Chondrocyte (in vitro differentiated cells): ENCODE results near the gene ZC3HAV1L. TPM values are rescaled to one million over a fixed set of nuclear protein-coding genes. Genes with fewer than 3 reads are reported as not detected.

Experiments used
- DNase-seq: peaks from one replicate; pipeline ENCODE4 v3.0.0; 2021; ENCODE audit warnings: mixed read lengths, low spot score
- H3K27ac Mint-ChIP-seq: one replicate; pipeline ENCODE4 v1.8.0; 2021; ENCODE audit warnings: mild to moderate bottlenecking, moderate library complexity, mixed read lengths; ENCODE audit not compliant: unreplicated experiment
- H3K27me3 Mint-ChIP-seq: 2 replicates; pipeline ENCODE4 v1.8.0; 2021; ENCODE audit warnings: low read depth, mixed read lengths
- H3K36me3 Mint-ChIP-seq: 2 replicates; pipeline ENCODE4 v1.8.0; 2021; ENCODE audit warnings: low read depth, mixed read lengths
- H3K4me1 Mint-ChIP-seq: 2 replicates; pipeline ENCODE4 v1.8.0; 2021; ENCODE audit warnings: low read depth, mild to moderate bottlenecking, mixed read lengths
- H3K4me3 Mint-ChIP-seq: one replicate; pipeline ENCODE4 v1.8.0; 2021; ENCODE audit warnings: mild to moderate bottlenecking, moderate library complexity, mixed read lengths; ENCODE audit not compliant: unreplicated experiment
- H3K9me3 Mint-ChIP-seq: 2 replicates; pipeline ENCODE4 v1.8.0; 2021; ENCODE audit warnings: low read depth, mixed read lengths
- total RNA-seq: library from RNA; stranded (reverse); gene quantifications from 3 replicates; pipeline ENCODE4 v1.2.1, GENCODE V29; 2021
- TF ChIP-seq, protein P1 (sequence below): fragments of 200-600 bp; sonication (generic); IDR thresholded peaks from 2 replicates; pipeline ENCODE4 v1.5.0; 2021; ENCODE audit warnings: antibody characterized with exemption, mild to moderate bottlenecking, moderate library complexity

ZC3HAV1L gene
- total RNA-seq, 1 donor from 2014 or later = 9.9 TPM

DNA sequence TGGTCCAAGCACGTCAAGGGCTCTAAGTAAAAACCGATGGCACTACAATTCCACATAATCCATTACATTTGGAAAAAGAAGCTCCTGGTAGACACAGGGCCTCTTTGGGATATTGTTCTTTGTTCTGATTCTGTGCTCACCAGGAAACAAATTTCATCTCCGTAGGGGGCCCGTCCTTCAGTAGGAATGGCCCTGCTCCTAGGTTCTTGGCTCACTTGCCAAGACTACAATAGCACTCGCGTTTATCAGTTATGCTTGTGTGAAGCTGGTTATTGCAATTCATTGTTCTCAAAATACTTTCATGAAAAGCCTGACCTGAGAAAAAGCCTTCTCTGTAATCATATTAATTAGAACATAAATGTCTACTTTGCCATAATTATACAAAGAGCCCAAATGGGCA is 10.3 kb upstream of the ZC3HAV1L start:
- no peak for DNase-seq
- H3K27me3 Mint-ChIP-seq = no peaks in the 10 kb centered on the region
- no peak overlapping the region for H3K27ac Mint-ChIP-seq
- TF ChIP-seq, protein P1, sequence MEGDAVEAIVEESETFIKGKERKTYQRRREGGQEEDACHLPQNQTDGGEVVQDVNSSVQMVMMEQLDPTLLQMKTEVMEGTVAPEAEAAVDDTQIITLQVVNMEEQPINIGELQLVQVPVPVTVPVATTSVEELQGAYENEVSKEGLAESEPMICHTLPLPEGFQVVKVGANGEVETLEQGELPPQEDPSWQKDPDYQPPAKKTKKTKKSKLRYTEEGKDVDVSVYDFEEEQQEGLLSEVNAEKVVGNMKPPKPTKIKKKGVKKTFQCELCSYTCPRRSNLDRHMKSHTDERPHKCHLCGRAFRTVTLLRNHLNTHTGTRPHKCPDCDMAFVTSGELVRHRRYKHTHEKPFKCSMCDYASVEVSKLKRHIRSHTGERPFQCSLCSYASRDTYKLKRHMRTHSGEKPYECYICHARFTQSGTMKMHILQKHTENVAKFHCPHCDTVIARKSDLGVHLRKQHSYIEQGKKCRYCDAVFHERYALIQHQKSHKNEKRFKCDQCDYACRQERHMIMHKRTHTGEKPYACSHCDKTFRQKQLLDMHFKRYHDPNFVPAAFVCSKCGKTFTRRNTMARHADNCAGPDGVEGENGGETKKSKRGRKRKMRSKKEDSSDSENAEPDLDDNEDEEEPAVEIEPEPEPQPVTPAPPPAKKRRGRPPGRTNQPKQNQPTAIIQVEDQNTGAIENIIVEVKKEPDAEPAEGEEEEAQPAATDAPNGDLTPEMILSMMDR = no peak
- H3K36me3 Mint-ChIP-seq = peaks cover 19% of the 10 kb centered on the region
- H3K9me3 Mint-ChIP-seq = no peaks in the 10 kb centered on the region
- H3K4me1 Mint-ChIP-seq = peaks cover 16% of the 10 kb centered on the region
- H3K4me3 Mint-ChIP-seq = no peak overlapping the region

DNA sequence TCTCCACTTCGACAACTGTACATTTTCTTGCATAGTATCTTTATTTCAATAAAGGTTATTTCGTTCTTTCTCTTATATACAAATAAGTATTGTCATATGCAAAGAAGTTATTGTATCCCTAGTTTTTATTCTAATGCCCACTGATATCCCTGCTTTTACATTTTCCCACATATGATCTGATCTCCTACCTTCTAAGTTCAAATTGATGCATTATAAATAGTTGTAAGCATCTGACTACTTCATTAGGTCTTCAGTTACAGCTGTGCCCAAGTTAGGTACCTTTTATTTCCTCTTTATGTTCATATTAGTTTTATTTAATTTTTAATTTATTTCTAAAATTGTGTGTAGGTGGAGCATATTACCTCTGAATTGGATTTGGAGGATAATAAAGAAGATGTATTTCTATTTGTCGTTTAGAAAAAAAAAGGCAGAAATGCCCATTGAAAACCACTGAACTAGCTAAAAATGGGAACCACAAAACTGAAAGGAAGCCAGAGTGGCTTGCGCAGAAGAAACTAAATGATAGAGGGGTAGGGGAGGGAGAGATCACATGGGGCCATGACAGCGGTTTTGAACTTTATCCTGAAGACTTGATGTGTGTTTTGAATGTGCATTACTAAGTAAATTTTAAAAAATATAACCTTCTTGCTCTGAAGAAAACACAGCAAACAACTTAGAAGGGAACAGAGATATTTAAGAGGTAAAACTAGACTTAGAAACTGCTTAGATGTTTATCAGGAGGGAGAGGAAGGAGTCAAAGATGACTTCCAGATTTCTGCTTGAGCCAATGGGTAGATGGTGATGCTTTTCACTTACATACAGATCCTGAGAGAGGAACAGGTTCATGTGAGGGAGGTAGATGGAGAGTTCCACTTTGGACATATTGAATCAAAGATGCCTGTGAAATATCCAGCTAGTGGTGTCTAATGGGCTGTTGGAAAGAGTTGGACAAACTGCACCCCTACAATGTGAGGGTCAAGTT is 9.3 kb upstream of the ZC3HAV1L start:
- Mint-ChIP-seq H3K4me1 (peaks cover 8% of the 10 kb centered on the region), H3K4me3 (no peak overlapping the region), H3K36me3 (peaks cover 19% of the 10 kb centered on the region), H3K9me3 (no peaks in the 10 kb centered on the region), H3K27ac (no peak overlapping the region), H3K27me3 (no peaks in the 10 kb centered on the region)
- no peak for DNase-seq
- TF ChIP-seq, protein P1 = no peak

DNA sequence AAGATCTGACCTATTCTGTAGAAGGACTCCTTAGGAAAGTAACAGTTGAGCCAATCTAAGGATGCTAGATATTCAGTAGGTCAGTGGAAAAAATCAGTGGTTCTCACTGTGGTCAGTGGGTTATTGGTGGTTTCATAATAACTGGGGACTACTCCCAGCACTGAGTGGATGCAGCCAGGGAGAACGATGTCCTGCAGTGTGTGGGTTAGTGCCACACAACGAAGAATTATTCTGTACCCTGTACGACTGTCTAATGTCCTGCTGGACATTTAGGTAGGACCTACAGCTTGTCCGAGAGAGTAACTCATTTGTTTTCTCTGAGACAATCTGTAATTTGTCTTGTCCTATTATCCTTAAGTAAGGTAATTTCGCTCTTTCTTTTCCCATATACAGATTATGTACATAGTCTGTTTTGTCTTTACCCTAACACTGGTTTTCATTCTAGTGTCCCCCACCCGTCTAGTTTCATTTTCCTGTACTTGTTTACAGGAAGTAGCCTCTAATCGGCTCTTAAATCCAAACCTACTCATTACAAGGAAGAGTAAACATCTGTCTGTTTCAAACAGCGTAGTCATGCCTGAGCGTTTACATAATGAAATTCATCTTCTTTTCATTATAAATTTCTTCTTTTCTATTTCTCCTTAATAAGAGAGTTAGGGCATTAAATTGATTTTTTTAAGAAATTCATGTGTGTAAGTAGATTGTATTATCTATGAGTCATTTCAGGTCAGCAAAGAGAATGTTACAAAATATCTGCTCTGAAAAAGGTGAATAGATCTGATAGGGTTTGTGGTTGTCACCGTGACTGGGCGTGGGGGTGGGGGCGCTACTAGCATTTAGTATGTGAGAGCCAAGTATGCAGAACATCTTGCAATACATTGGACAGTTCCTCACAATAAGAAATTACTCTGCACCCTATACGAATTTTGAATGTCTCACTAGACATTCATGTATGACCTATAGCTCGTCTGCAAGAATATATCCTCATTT is 8.3 kb upstream of the ZC3HAV1L start:
- Mint-ChIP-seq H3K4me3 (no peak overlapping the region), H3K9me3 (no peaks in the 10 kb centered on the region), H3K27ac (no peak overlapping the region), H3K36me3 (peaks cover 11% of the 10 kb centered on the region), H3K27me3 (no peaks in the 10 kb centered on the region), H3K4me1 (no peaks in the 10 kb centered on the region)
- no peak for DNase-seq
- TF ChIP-seq, protein P1 = no peak

DNA sequence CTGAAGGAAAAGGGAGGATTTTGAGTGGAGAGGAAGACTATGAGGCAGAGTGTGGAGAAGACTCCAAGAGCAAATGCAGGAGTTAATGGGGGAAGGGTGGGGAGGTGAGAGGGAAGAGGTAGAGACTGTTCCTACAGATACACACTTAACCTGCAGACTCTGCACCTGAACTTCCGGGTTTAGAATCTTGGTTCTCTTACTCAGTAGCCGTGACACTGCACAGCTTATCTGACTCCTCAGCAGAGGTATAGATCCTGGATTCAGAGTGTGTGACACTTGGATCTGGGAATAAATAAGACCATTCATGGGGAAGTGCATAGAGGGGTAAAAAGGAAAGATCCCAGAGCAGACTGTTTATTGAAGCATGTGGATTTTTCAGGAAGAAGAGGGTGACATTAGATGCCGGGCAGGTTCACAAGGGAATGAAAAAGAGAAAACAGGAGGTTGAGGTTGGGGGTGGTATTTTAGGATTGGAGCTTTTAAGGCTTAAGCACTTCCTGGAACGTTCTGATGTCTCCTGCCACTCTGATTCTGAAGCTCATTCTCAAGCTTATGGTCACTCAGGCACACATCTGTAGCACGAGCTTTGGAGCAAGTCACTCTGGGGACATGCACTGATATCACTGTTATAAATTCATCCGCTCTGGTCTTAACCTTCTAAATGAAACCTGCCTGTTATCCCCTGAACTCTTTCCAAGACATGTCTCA is 5.7 kb upstream of the ZC3HAV1L start:
- peaks cover 5% of the 10 kb centered on the region for H3K27me3 Mint-ChIP-seq
- peaks cover 9% of the 10 kb centered on the region for H3K36me3 Mint-ChIP-seq
- TF ChIP-seq, protein P1 = no peak
- H3K4me1 Mint-ChIP-seq = peaks cover under 1% of the 10 kb centered on the region
- H3K4me3 Mint-ChIP-seq = no peak overlapping the region
- H3K9me3 Mint-ChIP-seq = no peaks in the 10 kb centered on the region
- no peak overlapping the region for H3K27ac Mint-ChIP-seq
- no peak for DNase-seq
